Caco-2 (cell line): Measurements from ENCODE around the gene C4orf51. TPM values are rescaled to one million over a fixed set of nuclear protein-coding genes. Genes with fewer than 3 reads are reported as not detected.

ENCODE experiments used
- BruUV-seq: library from RNA; stranded (reverse); fragments of 400-500 nt; replicated peaks from 2 replicates; lab custom pipeline; 2021; lab: Mats Ljungman, UMichigan
- CTCF ChIA-PET: fragments of 300-600 bp; sonication (Branson Sonifier 250); formaldehyde crosslinking; loops from one replicate; lab custom pipeline; 2022; ENCODE audit warnings: antibody characterized with exemption; lab: Charles Lee
- POLR2A ChIA-PET: fragments of 300-600 bp; sonication (Branson Sonifier 250); formaldehyde crosslinking; loops from one replicate; lab custom pipeline; 2022; ENCODE audit warnings: antibody characterized with exemption; lab: Charles Lee
- DNase-seq, 2 experiments: peaks; one replicate each; pipeline versions ENCODE4 v3.0.0 to v3.0.0-alpha.2; 2020 to 2022
- H3K27me3 ChIP-seq: replicated peaks from 2 replicates; pipeline ENCODE4 v1.6.0; 2011; ENCODE audit warnings: low read length; ENCODE audit not compliant: control insufficient read depth, insufficient read depth
- H3K36me3 ChIP-seq: 2 replicates; pipeline ENCODE4 v1.5.1; 2011; ENCODE audit warnings: low read length; ENCODE audit not compliant: control insufficient read depth, insufficient read depth
- H3K4me1 ChIP-seq: fragments of 250-450 bp; sonication (Bioruptor Pico); 2 replicates; pipeline ENCODE4 v1.5.1; 2020; ENCODE audit warnings: mild to moderate bottlenecking
- H3K4me3 ChIP-seq: 2 replicates; pipeline ENCODE4 v1.5.1; 2011; ENCODE audit warnings: low read depth, mild to moderate bottlenecking, control low read depth, low read length
- H3K9me3 ChIP-seq: fragments of 250-450 bp; sonication (Bioruptor Pico); 2 replicates; pipeline ENCODE4 v1.5.1; 2020; ENCODE audit warnings: mild to moderate bottlenecking, moderate library complexity
- H3K27ac Mint-ChIP-seq: one replicate; pipeline ENCODE4 v1.8.0; 2022; ENCODE audit warnings: mixed read lengths; ENCODE audit not compliant: unreplicated experiment
- H3K27me3 Mint-ChIP-seq: one replicate; pipeline ENCODE4 v1.8.0; 2022; ENCODE audit warnings: mixed read lengths; ENCODE audit not compliant: insufficient read depth, unreplicated experiment
- H3K36me3 Mint-ChIP-seq: one replicate; pipeline ENCODE4 v1.8.0; 2022; ENCODE audit warnings: mild to moderate bottlenecking, mixed read lengths; ENCODE audit not compliant: insufficient read depth, unreplicated experiment
- H3K4me1 Mint-ChIP-seq: one replicate; pipeline ENCODE4 v1.8.0; 2022; ENCODE audit warnings: low read depth, mixed read lengths; ENCODE audit not compliant: unreplicated experiment
- H3K4me3 Mint-ChIP-seq: one replicate; pipeline ENCODE4 v1.8.0; 2022; ENCODE audit warnings: mild to moderate bottlenecking, moderate library complexity, mixed read lengths; ENCODE audit not compliant: unreplicated experiment
- H3K9me3 Mint-ChIP-seq: one replicate; pipeline ENCODE4 v1.8.0; 2022; ENCODE audit warnings: mixed read lengths; ENCODE audit not compliant: unreplicated experiment
- CTCF ChIP-seq, 2 experiments: fragments of 200-600 bp in 1 of 2; IDR thresholded peaks; 1 replicate in 1 of 2; 2 replicates in 1 of 2; pipeline versions ENCODE4 v1.5.1 to v1.8.0; 2011 to 2022; ENCODE audit warnings: antibody characterized with exemption in 1 of 2, control low read depth in 1 of 2, inconsistent platforms in 1 of 2, low read depth in 1 of 2, low read length in 1 of 2, mild to moderate bottlenecking in 1 of 2, moderate library complexity in 1 of 2; ENCODE audit not compliant: insufficient read depth in 1 of 2, severe bottlenecking in 1 of 2, unreplicated experiment in 1 of 2
- intact Hi-C: fragments of 100-400 bp; cut with micrococcal nuclease; formaldehyde crosslinking; loops from one replicate; pipeline ENCODE4 v1.10.0; 2022; ENCODE audit not compliant: unreplicated experiment
- total RNA-seq: library from RNA; stranded (reverse); gene quantifications from 2 replicates; pipeline ENCODE4 v1.2.3, GENCODE V29; 2022

C4orf51 gene
- total RNA-seq, 1 experiment from 2014 or later = not detected

- DNase-seq = no peak
- peaks cover 7% of the 10 kb centered on the region for H3K9me3 Mint-ChIP-seq
- H3K36me3 Mint-ChIP-seq = no peaks in the 10 kb centered on the region
- Histone ChIP-seq H3K4me3 (no peak overlapping the region), H3K4me1 (peaks cover 21% of the 10 kb centered on the region), H3K9me3 (no peaks in the 10 kb centered on the region), H3K27me3 (no peaks in the 10 kb centered on the region), H3K36me3 (no peaks in the 10 kb centered on the region)
- peaks cover 12% of the 10 kb centered on the region for H3K4me1 Mint-ChIP-seq
- ChIA-PET CTCF (interaction anchor here (0.6 kb wide), 1 partner anchor 43 kb away, joined by 6 read pairs; no protein-coding TSS in a partner anchor), POLR2A (no interaction called here)
- H3K27me3 Mint-ChIP-seq = peaks cover 7% of the 10 kb centered on the region
- BruUV-seq = no TSS peak
- H3K4me3 Mint-ChIP-seq = no peak overlapping the region
- TF ChIP-seq CTCF (IDR thresholded peaks at IDR 0.05; ENCODE audit: insufficient read depth in 1 of 2, low read depth in 1 of 2, low read length in 1 of 2, severe bottlenecking in 1 of 2, unreplicated experiment in 1 of 2) = no peak
- H3K27ac Mint-ChIP-seq = no peak overlapping the region
- intact Hi-C loops = no loop called here
Measured at GRCh38 chr4:145743641-145744040, 63.7 kb downstream of the C4orf51 start.

GRCh38 chr4:145755802-145756201 is 75.9 kb downstream of the C4orf51 start:
- ChIA-PET CTCF (no interaction called here), POLR2A (no interaction called here)
- Mint-ChIP-seq H3K4me1 (no peaks in the 10 kb centered on the region), H3K36me3 (peaks cover 4% of the 10 kb centered on the region), H3K4me3 (no peak overlapping the region), H3K27me3 (no peaks in the 10 kb centered on the region), H3K9me3 (peaks cover under 1% of the 10 kb centered on the region), H3K27ac (no peak overlapping the region)
- no peaks in the 10 kb centered on the region for H3K9me3 ChIP-seq
- no peak overlapping the region for H3K4me3 ChIP-seq
- H3K36me3 ChIP-seq = no peaks in the 10 kb centered on the region
- intact Hi-C loops = no loop called here
- no peak for TF ChIP-seq CTCF (IDR thresholded peaks at IDR 0.05; ENCODE audit: insufficient read depth in 1 of 2, low read depth in 1 of 2, low read length in 1 of 2, severe bottlenecking in 1 of 2, unreplicated experiment in 1 of 2)
- no peaks in the 10 kb centered on the region for H3K27me3 ChIP-seq
- DNase-seq = no peak
- no TSS peak for BruUV-seq
- no peaks in the 10 kb centered on the region for H3K4me1 ChIP-seq

- Mint-ChIP-seq H3K27me3 (no peaks in the 10 kb centered on the region), H3K27ac (no peak overlapping the region), H3K36me3 (peaks cover 6% of the 10 kb centered on the region), H3K4me1 (no peaks in the 10 kb centered on the region), H3K4me3 (no peak overlapping the region), H3K9me3 (no peaks in the 10 kb centered on the region)
- Histone ChIP-seq H3K4me3 (no peak overlapping the region), H3K9me3 (no peaks in the 10 kb centered on the region), H3K4me1 (no peaks in the 10 kb centered on the region), H3K36me3 (no peaks in the 10 kb centered on the region), H3K27me3 (no peaks in the 10 kb centered on the region)
- intact Hi-C loops = no loop called here
- TF ChIP-seq CTCF (IDR thresholded peaks at IDR 0.05; ENCODE audit: insufficient read depth in 1 of 2, low read depth in 1 of 2, low read length in 1 of 2, severe bottlenecking in 1 of 2, unreplicated experiment in 1 of 2) = no peak
- no peak for DNase-seq
- POLR2A ChIA-PET = no interaction called here
- CTCF ChIA-PET = no interaction called here
- BruUV-seq = no TSS peak
Measured at GRCh38 chr4:145756244-145756643, 76.3 kb downstream of the C4orf51 start.
